SIG-M5 treated with dmso at 0.1 percent for 504 hours (cell line): ENCODE results near the gene USP17L17.
"Not testable (repeated sequence)": the region's sequence is repeated elsewhere in the genome, so short reads cannot be mapped to it uniquely, and the experiment has no call there.

Experiments used
- DNase-seq: peaks from one replicate; lab custom pipeline; 2025; ENCODE audit not compliant: unreplicated experiment; lab: John Stamatoyannopoulos, UW

The USP17L17 gene, protein sequence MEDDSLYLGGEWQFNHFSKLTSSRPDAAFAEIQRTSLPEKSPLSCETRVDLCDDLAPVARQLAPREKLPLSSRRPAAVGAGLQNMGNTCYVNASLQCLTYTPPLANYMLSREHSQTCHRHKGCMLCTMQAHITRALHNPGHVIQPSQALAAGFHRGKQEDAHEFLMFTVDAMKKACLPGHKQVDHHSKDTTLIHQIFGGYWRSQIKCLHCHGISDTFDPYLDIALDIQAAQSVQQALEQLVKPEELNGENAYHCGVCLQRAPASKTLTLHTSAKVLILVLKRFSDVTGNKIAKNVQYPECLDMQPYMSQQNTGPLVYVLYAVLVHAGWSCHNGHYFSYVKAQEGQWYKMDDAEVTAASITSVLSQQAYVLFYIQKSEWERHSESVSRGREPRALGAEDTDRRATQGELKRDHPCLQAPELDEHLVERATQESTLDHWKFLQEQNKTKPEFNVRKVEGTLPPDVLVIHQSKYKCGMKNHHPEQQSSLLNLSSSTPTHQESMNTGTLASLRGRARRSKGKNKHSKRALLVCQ

DNA sequence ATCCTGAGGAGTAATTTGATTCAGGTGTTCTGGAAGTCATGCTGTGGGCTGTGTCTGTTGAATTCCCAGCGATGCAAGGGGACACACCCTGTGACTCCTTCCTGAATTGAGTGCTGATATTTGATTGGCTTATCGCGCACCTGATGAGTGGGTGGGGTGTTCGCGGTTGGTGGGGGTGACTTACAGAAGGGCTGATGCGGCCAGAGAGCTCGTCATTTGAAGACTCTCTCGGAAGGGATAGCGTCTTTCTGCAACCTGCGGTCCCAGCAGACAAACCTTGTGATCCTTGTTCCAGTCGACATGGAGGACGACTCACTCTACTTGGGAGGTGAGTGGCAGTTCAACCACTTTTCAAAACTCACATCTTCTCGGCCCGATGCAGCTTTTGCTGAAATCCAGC is at the start of gene USP17L17:
Gene USP17L17 (plus strand): TSS at position 301 of the 400 bp plus-strand sequence. CDS start 0 bp downstream, at position 301.
- DNase-seq: not testable (repeated sequence)

DNA sequence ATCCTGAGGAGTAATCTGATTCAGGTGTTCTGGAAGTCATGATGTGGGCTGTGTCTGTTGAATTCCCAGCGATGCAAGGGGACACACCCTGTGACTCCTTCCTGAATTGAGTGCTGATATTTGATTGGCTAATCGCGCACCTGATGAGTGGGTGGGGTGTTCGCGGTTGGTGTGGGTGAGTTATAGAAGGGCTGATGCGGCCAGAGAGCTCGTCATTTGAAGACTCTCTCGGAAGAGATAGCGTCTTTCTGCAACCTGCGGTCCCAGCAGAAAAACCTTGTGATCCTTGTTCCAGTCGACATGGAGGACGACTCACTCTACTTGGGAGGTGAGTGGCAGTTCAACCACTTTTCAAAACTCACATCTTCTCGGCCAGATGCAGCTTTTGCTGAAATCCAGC is 33.3 kb upstream of the USP17L17 start, which contains the start of gene USP17L10:
Gene USP17L10 (plus strand): TSS at position 301 of the 400 bp plus-strand sequence. CDS start 0 bp downstream, at position 301.
- DNase-seq: not testable (repeated sequence)

DNA sequence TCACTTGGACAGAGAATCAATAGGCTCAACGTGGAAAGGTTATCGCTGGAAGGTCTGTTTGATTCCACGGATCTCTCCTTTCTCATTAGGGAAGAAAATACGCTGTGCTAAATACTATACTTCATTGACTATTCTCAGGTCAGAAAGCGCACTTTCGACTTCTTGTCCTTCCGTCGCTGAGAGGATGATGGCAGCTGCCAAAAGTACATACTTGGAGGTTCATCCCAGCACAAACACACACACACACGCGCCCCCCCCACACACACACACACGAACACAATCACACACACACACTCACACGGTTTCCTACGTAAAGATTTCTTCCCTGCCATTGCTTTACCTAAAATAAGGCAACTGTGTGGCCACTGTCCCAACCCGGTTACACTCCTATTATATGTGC is 29.0 kb upstream of the USP17L17 start:
- not testable (repeated sequence) for DNase-seq

DNA sequence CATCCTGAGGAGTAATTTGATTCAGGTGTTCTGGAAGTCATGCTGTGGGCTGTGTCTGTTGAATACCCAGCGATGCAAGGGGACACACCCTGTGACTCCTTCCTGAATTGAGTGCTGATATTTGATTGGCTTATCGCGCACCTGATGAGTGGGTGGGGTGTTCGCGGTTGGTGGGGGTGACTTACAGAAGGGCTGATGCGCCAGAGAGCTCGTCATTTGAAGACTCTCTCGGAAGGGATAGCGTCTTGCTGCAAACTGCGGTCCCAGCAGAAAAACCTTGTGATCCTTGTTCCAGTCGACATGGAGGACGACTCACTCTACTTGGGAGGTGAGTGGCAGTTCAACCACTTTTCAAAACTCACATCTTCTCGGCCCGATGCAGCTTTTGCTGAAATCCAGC is 28.6 kb upstream of the USP17L17 start, which contains the start of gene USP17L11:
Gene USP17L11 (plus strand): TSS at position 301 of the 400 bp plus-strand sequence. CDS start 0 bp downstream, at position 301.
- not testable (repeated sequence) for DNase-seq

DNA sequence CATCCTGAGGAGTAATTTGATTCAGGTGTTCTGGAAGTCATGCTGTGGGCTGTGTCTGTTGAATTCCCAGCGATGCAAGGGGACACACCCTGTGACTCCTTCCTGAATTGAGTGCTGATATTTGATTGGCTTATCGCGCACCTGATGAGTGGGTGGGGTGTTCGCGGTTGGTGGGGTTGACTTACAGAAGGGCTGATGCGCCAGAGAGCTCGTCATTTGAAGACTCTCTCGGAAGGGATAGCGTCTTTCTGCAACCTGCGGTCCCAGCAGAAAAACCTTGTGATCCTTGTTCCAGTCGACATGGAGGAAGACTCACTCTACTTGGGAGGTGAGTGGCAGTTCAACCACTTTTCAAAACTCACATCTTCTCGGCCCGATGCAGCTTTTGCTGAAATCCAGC is 23.8 kb upstream of the USP17L17 start, which contains the start of gene USP17L12:
Gene USP17L12 (plus strand): TSS at position 301 of the 400 bp plus-strand sequence. CDS start 0 bp downstream, at position 301.
- not testable (repeated sequence) for DNase-seq

DNA sequence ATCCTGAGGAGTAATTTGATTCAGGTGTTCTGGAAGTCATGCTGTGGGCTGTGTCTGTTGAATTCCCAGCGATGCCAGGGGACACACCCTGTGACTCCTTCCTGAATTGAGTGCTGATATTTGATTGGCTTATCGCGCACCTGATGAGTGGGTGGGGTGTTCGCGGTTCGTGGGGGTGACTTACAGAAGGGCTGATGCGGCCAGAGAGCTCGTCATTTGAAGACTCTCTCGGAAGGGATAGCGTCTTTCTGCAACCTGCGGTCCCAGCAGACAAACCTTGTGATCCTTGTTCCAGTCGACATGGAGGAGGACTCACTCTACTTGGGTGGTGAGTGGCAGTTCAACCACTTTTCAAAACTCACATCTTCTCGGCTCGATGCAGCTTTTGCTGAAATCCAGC is 19.1 kb upstream of the USP17L17 start, which contains the start of gene USP17L13:
Gene USP17L13 (plus strand): TSS at position 301 of the 400 bp plus-strand sequence. CDS start 0 bp downstream, at position 301.
- not testable (repeated sequence) for DNase-seq

DNA sequence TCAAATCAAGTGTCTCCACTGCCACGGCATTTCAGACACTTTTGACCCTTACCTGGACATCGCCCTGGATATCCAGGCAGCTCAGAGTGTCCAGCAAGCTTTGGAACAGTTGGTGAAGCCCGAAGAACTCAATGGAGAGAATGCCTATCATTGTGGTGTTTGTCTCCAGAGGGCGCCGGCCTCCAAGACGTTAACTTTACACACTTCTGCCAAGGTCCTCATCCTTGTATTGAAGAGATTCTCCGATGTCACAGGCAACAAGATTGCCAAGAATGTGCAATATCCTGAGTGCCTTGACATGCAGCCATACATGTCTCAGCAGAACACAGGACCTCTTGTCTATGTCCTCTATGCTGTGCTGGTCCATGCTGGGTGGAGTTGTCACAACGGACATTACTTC is 13.4 kb upstream of the USP17L17 start:
- not testable (repeated sequence) for DNase-seq

DNA sequence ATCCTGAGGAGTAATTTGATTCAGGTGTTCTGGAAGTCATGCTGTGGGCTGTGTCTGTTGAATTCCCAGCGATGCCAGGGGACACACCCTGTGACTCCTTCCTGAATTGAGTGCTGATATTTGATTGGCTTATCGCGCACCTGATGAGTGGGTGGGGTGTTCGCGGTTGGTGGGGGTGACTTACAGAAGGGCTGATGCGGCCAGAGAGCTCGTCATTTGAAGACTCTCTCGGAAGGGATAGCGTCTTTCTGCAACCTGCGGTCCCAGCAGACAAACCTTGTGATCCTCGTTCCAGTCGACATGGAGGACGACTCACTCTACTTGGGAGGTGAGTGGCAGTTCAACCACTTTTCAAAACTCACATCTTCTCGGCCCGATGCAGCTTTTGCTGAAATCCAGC is 9.6 kb upstream of the USP17L17 start, which contains the start of gene USP17L15:
Gene USP17L15 (plus strand): TSS at position 301 of the 400 bp plus-strand sequence. CDS start 0 bp downstream, at position 301.
- DNase-seq: not testable (repeated sequence)

DNA sequence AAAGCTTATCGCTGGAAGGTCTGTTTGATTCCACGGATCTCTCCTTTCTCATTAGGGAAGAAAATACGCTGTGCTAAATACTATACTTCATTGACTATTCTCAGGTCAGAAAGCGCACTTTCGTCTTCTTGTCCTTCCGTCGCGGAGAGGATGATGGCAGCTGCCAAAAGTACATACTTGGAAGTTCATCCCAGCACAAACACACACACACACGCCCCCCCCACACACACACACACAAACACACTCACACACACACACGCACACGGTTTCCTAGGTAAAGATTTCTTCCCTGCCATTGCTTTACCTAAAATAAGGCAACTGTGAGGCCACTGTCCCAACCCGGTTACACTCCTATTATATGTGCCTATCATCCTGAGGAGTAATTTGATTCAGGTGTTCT is 5.2 kb upstream of the USP17L17 start:
- DNase-seq: not testable (repeated sequence)

DNA sequence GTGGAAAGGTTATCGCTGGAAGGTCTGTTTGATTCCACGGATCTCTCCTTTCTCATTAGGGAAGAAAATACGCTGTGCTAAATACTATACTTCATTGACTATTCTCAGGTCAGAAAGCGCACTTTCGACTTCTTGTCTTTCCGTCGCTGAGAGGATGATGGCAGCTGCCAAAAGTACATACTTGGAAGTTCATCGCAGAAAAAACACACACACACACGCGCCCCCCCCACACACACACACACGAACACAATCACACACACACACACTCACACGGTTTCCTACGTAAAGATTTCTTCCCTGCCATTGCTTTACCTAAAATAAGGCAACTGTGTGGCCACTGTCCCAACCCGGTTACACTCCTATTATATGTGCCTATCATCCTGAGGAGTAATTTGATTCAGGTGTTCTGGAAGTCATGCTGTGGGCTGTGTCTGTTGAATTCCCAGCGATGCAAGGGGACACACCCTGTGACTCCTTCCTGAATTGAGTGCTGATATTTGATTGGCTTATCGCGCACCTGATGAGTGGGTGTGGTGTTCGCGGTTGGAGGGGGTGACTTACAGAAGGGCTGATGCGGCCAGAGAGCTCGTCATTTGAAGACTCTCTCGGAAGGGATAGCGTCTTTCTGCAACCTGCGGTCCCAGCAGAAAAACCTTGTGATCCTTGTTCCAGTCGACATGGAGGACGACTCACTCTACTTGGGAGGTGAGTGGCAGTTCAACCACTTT is 4.4 kb downstream of the USP17L17 start, which contains the start of gene USP17L18:
Gene USP17L18 (plus strand): TSS at position 678 of the 728 bp plus-strand sequence. CDS start 0 bp downstream, at position 678.
- not testable (repeated sequence) for DNase-seq

DNA sequence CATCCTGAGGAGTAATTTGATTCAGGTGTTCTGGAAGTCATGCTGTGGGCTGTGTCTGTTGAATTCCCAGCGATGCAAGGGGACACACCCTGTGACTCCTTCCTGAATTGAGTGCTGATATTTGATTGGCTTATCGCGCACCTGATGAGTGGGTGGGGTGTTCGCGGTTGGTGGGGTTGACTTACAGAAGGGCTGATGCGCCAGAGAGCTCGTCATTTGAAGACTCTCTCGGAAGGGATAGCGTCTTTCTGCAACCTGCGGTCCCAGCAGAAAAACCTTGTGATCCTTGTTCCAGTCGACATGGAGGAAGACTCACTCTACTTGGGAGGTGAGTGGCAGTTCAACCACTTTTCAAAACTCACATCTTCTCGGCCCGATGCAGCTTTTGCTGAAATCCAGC is 9.4 kb downstream of the USP17L17 start, which contains the start of gene USP17L19:
Gene USP17L19 (plus strand): TSS at position 301 of the 400 bp plus-strand sequence. CDS start 0 bp downstream, at position 301.
- DNase-seq: not testable (repeated sequence)

DNA sequence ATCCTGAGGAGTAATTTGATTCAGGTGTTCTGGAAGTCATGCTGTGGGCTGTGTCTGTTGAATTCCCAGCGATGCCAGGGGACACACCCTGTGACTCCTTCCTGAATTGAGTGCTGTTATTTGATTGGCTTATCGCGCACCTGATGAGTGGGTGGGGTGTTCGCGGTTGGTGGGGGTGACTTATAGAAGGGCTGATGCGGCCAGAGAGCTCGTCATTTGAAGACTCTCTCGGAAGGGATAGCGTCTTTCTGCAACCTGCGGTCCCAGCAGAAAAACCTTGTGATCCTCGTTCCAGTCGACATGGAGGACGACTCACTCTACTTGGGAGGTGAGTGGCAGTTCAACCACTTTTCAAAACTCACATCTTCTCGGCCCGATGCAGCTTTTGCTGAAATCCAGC is 14.1 kb downstream of the USP17L17 start, which contains the start of gene USP17L20:
Gene USP17L20 (plus strand): TSS at position 301 of the 400 bp plus-strand sequence. CDS start 0 bp downstream, at position 301.
- not testable (repeated sequence) for DNase-seq

DNA sequence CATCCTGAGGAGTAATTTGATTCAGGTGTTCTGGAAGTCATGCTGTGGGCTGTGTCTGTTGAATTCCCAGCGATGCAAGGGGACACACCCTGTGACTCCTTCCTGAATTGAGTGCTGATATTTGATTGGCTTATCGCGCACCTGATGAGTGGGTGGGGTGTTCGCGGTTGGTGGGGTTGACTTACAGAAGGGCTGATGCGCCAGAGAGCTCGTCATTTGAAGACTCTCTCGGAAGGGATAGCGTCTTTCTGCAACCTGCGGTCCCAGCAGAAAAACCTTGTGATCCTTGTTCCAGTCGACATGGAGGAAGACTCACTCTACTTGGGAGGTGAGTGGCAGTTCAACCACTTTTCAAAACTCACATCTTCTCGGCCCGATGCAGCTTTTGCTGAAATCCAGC is 18.9 kb downstream of the USP17L17 start, which contains the start of gene USP17L21:
Gene USP17L21 (plus strand): TSS at position 301 of the 400 bp plus-strand sequence. CDS start 0 bp downstream, at position 301.
- DNase-seq: not testable (repeated sequence)

DNA sequence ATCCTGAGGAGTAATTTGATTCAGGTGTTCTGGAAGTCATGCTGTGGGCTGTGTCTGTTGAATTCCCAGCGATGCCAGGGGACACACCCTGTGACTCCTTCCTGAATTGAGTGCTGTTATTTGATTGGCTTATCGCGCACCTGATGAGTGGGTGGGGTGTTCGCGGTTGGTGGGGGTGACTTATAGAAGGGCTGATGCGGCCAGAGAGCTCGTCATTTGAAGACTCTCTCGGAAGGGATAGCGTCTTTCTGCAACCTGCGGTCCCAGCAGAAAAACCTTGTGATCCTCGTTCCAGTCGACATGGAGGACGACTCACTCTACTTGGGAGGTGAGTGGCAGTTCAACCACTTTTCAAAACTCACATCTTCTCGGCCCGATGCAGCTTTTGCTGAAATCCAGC is 23.6 kb downstream of the USP17L17 start, which contains the start of gene USP17L22:
Gene USP17L22 (plus strand): TSS at position 301 of the 400 bp plus-strand sequence. CDS start 0 bp downstream, at position 301.
- not testable (repeated sequence) for DNase-seq

DNA sequence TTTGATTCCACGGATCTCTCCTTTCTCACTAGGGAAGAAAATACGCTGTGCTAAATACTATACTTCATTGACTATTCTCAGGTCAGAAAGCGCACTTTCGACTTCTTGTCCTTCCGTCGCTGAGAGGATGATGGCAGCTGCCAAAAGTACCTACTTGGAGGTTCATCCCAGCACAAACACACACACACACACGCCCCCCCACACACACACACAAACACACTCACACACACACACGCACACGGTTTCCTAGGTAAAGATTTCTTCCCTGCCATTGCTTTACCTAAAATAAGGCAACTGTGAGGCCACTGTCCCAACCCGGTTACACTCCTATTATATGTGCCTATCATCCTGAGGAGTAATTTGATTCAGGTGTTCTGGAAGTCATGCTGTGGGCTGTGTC is 28.0 kb downstream of the USP17L17 start:
- not testable (repeated sequence) for DNase-seq
